Measurements from ENCODE around the gene CEMIP.
A peak's percentile ranks its signal among the peaks of the same experiment; 100 is the strongest.

CEMIP gene

GRCh38 chr15:80989518-80990478 lies 210.6 kb downstream of the CEMIP start, which contains the start of gene MESD:
MESD (minus strand) TSS chr15:80989819; CDS start chr15:80989791, 28 bp downstream.
- no peaks in the 10 kb centered on the region for H3K36me3 ChIP-seq (ENCODE audit: control insufficient read depth, insufficient read depth, low read length)
- H3K27me3 ChIP-seq (replicated peaks; ENCODE audit: control insufficient read depth, insufficient read depth, low read length) = no peaks in the 10 kb centered on the region
- TF ChIP-seq CTCF (IDR thresholded peaks at IDR 0.05; ENCODE audit: insufficient read depth, low read length, poor library complexity, severe bottlenecking) = no peak
- peak; percentile 95 for DNase-seq (ENCODE audit: extremely low read depth, insufficient read length)
- H3K4me3 ChIP-seq (replicated peaks; ENCODE audit: low read depth, low read length) = peak within 1 kb of the TSS; percentile 87

GRCh38 chr15:80990955-80991354 lies 211.8 kb downstream of the CEMIP start:
- Histone ChIP-seq H3K27me3 (replicated peaks; ENCODE audit: control insufficient read depth, insufficient read depth, low read length) (no peaks in the 10 kb centered on the region), H3K36me3 (ENCODE audit: control insufficient read depth, insufficient read depth, low read length) (no peaks in the 10 kb centered on the region), H3K4me3 (replicated peaks; ENCODE audit: low read depth, low read length) (no peak overlapping the region)
- TF ChIP-seq CTCF (IDR thresholded peaks at IDR 0.05; ENCODE audit: insufficient read depth, low read length, poor library complexity, severe bottlenecking) = no peak
- DNase-seq (ENCODE audit: extremely low read depth, insufficient read length) = no peak

GRCh38 chr15:80991421-80991820 lies 212.3 kb downstream of the CEMIP start:
- TF ChIP-seq CTCF (IDR thresholded peaks at IDR 0.05; ENCODE audit: insufficient read depth, low read length, poor library complexity, severe bottlenecking) = no peak
- Histone ChIP-seq H3K36me3 (ENCODE audit: control insufficient read depth, insufficient read depth, low read length) (no peaks in the 10 kb centered on the region), H3K27me3 (replicated peaks; ENCODE audit: control insufficient read depth, insufficient read depth, low read length) (no peaks in the 10 kb centered on the region), H3K4me3 (replicated peaks; ENCODE audit: low read depth, low read length) (no peak overlapping the region)
- DNase-seq (ENCODE audit: extremely low read depth, insufficient read length) = no peak

GRCh38 chr15:80992006-80992405 lies 212.8 kb downstream of the CEMIP start:
- Histone ChIP-seq H3K27me3 (replicated peaks; ENCODE audit: control insufficient read depth, insufficient read depth, low read length) (no peaks in the 10 kb centered on the region), H3K4me3 (replicated peaks; ENCODE audit: low read depth, low read length) (no peak overlapping the region), H3K36me3 (ENCODE audit: control insufficient read depth, insufficient read depth, low read length) (no peaks in the 10 kb centered on the region)
- DNase-seq (ENCODE audit: extremely low read depth, insufficient read length) = no peak
- TF ChIP-seq CTCF (IDR thresholded peaks at IDR 0.05; ENCODE audit: insufficient read depth, low read length, poor library complexity, severe bottlenecking) = no peak

GRCh38 chr15:80992441-80992840 lies 213.3 kb downstream of the CEMIP start:
- Histone ChIP-seq H3K4me3 (replicated peaks; ENCODE audit: low read depth, low read length) (no peak overlapping the region), H3K27me3 (replicated peaks; ENCODE audit: control insufficient read depth, insufficient read depth, low read length) (no peaks in the 10 kb centered on the region), H3K36me3 (ENCODE audit: control insufficient read depth, insufficient read depth, low read length) (no peaks in the 10 kb centered on the region)
- TF ChIP-seq CTCF (IDR thresholded peaks at IDR 0.05; ENCODE audit: insufficient read depth, low read length, poor library complexity, severe bottlenecking) = no peak
- DNase-seq (ENCODE audit: extremely low read depth, insufficient read length) = no peak

All from GM06990 (cell line).